HG02571 (cell line): ENCODE measurements around the gene RUNX1.

Experiments used
- ATAC-seq: cut with Tn5 transposase; IDR thresholded peaks from one replicate; pipeline ENCODE4 v1.9.1; 2021; ENCODE audit warnings: mild to moderate bottlenecking, moderate library complexity; ENCODE audit not compliant: unreplicated experiment

RUNX1 gene

DNA sequence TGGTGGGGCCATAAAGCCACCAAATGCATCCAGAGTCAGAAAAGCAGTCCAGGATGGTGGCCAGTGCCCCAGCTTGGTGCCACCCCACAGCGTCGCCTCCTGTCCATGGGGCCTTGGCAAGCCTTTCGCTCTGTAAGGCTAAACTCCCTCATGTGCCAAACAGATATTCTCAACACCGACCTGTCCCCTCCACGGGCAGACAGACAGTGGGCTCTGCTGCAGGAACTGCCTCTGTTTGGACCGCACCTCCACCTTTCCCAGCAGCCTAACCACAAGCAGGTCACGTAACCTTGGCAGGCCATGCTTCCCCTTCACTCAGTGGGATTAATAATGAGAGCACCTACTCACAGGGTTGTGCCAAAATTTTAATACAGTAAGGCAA, 11.7 kb downstream of the RUNX1 start:
- ATAC-seq: no peak

DNA sequence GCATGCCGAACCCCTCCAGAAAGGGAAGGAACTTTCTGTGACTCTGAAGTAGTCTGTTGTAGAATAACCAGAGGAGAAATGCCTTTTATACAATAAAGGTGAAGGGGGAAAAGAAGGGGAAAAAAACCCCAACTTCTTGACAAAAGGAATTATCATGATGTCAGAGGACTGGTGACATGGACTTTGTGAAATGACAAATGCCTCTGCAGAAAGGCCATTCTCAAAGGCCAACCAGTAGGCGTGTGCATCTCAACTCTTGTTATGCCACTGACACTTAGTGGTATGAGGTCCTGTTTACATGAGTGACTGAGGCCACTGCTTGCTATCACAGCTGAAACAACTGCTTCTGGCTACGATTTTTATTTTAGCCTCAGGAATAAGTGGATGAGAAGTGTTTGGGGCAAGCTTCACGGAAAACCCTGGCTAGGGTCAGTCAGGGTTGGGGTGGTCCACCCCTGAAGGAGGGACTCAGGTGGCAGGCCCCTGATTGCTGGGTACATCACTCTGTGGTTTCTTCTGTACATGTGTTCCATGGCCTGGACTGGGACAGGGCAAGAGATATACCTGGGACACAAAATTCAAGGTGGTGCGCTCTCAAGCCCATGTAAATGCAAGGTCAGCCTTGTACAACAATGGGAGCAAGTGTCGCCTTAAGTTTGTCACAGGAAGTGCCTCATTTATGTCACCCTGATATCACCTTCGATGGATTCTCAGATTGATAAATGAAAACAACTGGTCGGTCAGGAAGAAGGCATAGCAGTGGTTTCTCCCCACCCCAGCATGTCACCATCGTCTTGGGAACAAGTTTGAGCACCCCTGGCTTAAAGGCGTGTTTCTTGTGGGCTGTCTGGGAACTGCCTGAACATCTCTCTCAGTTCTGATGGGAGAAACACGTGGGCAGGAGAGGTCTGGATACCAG, 12.4 kb downstream of the RUNX1 start:
- no peak for ATAC-seq

DNA sequence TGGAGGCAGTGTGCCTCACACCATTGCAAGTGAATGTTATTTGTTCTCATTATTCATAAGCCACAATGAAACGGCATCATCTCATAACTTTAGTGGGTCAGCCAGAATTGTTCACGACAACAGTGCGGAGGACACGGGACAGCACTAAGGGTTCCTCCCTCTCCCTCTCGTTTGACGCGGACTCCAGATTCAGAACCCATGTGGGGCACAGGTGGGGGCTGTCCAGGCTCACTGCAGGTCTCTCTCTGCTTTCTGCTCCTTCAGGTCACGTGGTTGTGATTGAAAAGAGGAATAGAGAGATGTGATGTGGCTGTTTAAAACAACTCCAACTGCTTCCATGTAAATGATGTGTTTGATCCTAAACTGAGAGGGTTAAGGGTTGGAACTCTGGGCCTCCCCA, 13.5 kb downstream of the RUNX1 start:
- no peak for ATAC-seq

DNA sequence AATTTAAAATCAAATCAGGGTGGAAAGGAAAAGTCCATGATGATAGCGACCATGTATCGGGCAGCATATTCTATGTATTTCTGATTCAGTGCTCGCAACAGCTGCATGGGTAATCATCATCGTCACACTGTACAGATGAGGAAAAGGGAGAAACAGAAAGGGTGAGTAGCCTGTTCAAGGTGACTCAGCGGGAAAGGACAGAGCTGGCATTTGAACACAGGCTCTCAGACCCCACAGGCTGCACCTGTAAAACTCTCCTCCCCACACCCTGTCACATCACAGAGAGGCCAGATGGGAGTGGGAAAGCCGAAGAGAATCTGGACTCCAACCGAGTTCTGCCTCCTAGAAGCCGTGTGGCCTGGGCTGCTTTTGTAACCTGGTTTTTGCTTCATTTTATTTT, 14.0 kb downstream of the RUNX1 start:
- no peak for ATAC-seq

DNA sequence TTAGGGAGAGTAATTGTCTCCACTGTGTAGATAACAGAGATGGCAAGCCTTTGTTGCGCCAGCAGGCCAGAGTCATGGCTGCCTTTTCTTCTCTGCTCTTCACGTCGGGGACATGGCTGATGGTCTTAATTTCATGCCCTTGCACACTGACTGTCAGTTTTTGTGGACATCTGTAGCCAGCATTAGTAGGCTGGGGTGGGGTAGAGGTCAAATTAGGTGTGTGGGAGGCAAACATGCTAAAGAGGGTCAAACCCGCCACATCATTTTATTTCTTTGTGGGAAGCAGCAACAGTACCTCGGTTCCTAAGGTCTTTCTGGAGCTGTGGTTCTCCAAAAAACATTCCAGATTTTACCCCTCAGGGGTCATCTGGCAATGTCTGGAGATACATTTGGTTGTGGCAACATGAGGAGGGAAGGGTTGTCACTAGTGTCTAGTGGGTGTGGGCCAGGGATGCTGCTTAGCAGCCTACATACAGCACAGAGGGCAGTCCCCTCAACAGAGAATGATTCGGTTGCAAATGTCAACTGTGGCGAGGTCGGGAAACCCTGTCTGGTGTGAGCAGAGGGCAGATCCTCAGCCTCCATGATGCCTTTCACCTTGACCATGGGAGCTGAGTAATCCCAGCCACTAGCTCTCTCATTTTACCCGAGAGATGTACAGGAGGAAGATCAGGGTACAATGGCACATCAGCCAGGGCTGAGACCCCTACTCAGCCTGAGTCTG, 14.7 kb downstream of the RUNX1 start:
- ATAC-seq: no peak

DNA sequence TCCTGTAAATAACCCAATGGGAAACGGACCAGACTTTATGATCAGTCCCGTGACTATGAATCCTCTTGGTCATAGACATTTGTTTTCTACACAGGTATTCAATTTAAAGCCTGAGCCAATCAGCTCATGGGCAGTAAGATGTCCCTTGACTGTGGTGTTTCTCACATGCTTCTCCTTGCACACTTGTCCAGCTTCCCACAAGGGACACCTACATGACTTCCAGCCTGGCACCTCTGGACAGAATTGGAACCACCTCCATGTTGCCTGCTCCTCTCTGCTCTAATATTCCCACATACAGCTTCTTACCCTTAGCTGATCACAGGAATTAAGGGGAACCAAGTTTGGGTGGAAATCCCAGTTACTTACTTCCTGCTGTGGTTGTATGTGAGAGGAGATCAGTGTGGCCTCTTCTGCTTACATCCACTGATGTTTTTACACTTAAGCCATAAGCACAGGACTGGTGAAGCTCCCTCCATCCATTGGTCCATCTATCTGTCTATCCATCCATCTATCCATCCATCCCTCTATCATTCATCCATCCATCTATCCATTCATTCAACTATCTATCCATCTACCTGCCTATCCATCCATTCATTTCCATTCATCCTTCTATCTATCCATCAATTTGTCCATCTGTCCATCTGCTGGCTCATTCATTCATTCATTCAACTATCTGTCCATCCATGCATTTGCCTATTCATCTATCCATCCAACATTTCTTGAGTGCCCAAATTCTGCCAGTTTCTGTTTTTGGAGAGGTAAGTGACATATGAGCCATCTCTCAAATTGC, 16.4 kb downstream of the RUNX1 start:
- ATAC-seq: no peak

DNA sequence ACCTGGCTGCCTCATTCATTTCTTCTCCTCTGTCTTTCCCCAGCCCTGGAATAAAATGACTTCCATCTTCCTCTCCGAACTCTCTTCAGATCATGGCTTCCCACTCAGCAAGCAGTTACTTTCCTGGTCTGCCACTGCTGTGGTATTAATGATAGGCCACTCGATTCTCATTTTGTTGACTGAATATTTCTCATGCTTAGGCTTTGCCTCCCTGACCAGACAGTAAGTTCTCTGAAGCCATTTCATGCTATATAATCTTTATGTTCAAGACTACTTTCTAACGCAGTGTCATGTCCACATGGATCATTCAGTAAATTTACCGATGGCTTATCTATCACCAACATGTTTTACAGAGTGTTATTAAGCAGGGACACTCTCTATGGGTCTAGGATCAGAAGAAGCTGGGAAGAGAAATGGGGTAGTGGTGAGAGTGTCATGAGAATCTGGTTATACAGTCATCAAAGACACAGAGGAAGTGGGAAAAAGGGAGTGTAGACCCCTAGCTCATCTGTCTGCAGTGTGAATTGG, 20.6 kb downstream of the RUNX1 start:
- no peak for ATAC-seq

DNA sequence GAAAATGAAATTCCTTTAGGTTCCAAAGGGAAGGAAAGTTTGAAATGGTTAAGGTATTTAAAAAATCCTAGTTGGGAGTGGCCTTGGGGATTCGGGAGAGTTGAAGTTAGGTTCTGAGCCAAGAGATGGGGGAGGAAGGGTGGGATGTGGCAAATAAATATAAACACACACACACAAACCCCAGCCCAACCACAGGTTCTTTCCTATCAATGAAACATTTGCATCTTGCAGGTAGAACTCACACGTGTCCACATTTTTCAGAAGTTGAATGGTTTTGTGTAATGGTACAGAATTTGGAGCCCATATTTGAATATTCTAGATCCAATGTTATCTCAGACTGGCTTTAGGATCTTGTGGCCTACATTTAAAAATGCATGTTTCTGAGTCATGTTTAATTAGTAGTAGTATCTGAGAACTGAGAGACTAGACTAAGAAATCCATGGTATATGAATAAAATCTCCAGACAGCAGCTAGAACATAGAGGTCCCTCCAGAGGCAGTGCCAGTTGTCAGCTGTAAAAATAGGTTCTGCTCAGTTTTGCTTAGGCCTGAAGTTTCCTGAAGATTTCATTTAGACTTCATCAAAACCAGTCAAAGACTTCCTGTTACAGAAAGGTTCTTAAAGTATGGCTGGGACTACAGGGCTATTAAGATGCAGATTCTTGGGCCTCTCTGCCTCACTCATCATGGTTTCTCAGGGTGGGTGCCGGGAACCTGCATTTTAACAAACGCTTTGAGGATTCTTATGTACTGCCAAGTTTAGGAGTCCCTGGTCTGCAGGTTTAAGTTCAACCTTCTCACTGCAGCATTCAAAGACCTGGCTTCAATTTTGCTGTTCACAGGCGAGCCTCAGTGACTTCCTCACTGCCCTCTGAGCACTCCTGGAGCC, 21.3 kb downstream of the RUNX1 start:
- ATAC-seq: no peak

DNA sequence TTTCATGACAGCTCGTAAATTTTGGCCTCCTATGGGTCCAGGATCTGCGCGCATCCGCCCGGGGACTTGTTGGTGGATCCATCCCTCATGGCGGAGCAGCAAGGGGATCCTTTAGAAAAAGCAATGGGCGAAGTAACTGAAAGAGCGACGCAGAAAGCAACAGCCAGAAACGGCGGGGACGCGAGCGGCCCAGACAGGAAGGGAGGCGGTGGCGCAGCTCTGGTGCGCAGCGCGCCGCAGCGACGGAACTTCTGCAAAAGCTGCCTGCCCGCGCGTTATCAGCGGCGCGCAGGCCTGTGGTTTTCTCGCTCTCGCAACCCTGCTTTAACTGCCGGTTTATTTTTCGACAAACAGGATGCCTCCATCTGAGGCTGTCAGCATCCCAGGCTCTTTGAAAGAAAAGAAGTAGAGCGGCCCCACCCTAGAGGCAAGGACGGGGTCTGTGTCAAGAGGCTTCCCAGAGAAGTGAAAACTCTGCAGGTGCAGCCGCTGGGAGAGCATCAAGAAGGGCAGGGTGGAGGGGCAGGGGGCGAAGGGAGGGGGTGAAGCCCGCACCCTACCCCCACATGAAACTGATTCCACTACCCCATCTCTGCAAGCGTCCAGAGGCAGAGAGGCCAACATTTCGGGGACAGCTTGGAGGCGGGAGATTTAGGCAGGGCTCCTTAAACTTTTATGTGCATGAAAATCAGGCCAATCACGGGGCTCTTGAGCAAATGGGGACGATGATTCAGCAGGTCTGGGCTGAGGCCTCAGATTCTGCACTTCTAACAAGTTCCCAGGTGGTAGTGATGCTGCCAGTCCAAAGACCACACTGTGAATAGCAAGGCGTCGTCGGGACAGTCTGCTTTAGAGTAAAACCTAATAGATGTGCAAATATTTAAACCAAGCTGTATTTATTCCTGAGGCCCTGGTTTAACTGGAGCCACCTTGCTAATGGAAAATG, 22.2 kb downstream of the RUNX1 start:
- no peak for ATAC-seq

DNA sequence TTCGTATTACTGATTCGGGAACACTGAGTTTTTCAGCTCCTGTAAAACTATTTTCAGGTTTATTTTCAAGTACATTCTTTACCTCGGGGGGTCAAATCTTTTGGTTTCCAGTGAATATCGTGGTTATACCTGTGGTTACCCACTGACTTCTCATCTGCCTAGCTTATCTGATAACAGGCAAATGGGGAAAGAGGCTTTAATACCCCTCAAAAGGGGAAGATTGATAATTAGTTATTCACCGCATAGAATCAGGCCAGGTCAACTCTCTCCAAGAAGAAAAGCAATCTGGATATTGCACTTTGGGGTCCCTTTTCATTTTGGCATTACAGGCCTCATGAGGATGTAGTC, 23.0 kb downstream of the RUNX1 start:
- no peak for ATAC-seq

DNA sequence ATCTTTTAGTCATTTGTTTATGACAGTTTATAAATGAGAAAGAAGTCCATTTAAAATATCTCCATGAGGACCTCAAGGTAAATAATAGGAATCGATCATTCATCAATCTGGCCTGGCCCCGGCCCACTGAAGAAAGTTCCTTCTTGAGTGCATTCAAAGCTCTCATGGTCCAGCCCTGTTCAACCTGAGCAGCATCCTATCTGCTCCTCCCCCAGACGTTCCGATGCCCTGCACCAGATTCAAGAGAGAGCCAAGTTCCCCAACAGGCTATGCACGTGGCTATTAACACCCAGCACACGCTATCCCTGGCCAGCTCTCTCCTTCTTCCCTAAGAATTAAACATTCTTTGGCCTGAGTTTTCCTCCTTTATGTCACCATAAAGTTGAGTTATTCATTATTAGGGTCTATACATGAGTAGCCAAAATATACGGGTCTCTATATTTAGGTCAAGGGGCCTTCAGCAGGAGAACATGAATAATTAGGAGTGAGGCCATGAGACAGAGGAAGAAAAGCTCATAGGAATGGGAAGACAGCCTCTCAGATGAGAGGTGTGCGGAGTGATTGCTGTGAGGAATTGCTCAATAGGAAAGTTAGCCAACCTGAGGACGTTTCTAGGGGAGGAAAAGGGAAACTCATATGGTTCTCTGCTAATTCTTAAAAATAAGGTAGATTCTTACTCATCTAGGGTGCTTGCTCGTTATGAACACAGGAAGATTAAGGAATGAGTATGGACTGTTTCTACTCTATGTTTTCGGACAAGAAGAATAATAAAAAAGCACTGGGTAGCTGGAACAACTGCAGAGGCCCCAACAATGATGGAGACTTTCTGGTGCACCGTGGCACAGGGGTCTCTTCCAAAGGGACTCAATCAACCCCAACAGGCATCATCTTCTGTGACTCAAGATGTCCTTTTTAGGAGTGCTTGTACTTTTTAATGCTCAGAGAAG, 23.6 kb downstream of the RUNX1 start:
- no peak for ATAC-seq

DNA sequence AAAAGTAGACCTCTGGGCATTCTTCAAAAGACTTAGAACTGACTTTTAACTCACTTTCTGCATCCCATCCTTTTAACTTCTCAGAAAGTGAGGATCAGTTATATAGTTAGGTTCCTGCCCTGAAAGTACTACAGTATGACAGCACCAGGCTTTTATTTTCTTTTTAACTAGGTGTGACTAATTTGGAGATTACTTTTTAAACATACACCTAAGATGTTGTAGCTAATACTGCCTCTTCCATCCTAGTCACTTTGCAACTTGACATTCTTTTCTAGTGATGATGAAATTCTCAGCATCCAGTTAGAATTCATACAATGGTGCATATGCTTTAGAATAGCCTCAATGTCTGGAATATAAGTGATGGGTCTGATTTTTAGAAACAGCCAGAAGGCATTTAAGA, 24.6 kb downstream of the RUNX1 start:
- no peak for ATAC-seq

DNA sequence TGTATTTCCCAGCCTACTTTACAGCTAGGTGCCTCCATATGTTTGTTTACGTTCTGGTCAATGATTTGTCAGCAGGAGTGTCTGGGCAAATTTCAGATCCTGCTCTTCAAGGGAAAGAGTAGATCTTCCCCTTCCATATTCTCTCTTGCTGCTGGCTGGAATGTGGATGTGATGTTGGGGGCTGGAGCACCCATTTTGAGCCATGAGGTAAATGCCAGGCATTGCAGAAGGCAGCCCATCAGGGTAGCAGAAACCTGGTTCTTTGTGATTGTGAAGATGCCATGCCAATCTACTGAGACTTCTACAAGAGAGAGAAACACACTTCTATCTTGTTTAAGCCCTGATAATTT, 25.1 kb downstream of the RUNX1 start:
- ATAC-seq: no peak

DNA sequence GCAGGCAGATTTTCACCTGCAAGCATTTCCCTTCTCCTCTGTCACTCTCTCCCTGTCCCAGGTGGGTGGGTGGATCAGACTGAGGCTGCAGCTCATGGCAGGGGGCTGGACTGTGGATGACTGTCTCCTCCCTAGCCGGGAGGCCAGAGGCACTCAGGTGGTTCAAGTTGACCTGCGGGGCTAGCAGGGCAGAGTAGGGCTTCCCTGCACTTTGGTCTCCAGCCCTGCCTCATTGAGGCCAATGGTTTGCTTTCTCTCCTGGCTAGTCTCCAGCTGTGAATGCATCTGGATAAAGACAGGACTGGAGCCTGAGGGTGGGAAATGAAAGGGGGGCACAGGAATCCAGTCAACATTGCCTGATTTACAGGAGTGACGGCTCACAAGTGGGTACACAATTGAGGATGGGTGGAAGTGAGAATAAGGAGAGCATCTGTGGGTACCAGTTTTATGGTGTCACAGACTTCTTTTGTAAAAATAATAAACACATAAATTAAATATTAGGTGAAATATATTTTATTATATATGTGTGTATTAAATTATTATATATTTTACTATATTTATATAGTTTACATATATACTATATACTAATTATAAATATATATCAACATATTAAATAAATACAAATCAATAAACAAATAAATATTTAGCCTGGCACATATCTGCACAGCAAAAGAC, 25.6 kb downstream of the RUNX1 start:
- ATAC-seq: no peak

DNA sequence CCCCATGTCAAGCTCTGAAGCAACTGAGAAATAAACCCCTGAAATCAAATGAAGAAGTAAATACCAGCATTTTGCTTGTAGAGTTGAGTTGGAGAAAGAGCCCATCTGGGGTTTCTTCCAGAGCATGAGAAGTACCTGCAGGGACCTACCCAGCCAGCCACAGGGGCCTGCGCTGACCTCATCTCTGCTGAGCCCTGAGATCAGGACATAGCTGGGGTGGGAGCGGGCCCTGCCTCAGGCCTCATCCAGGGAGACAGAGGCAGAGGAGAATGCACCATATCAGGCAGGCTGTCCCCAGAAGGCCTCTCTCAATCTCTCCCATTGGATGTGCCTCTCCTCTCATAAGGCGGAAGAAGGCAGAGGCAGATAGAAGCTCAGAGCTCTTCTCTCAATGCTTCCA, 27.6 kb downstream of the RUNX1 start:
- no peak for ATAC-seq

DNA sequence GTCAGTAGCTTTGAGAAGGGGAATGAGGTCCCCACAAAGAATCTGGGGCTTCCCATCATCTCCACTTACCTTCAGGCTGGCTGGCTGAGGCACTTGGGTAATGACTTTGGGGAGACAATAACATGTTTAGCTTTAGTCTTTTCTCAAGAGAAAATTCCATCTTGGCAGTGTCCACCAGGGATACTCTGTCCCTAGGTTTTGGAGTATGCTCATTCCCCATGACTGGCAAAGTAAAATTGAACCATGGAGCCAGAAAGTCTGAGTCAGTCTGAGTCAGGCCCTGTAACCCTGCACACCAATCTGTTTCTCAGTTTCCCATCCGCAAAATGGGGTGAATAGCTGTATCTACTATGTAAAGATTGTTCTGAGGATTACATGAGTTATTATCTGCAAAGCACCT, 28.2 kb downstream of the RUNX1 start:
- no peak for ATAC-seq

DNA sequence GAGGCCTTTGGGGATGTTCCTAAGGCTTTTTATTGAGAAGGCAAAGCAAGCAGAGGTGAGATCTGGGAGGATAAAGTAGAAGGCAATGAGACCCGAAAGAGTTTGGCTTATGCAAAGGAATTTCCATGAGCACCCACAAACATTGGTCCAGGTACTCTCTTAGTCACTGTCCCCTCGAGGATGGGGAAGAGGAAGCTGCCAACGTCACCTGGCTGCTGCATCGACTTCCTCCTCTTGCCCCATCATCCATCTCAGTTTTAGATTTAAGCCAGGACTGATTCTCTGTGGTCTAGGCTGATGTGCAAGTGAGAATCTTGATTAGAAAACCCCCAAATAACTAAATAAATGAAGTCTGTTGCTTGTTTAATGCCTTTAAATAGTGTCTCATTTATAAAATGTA, 28.7 kb downstream of the RUNX1 start:
- no peak for ATAC-seq

DNA sequence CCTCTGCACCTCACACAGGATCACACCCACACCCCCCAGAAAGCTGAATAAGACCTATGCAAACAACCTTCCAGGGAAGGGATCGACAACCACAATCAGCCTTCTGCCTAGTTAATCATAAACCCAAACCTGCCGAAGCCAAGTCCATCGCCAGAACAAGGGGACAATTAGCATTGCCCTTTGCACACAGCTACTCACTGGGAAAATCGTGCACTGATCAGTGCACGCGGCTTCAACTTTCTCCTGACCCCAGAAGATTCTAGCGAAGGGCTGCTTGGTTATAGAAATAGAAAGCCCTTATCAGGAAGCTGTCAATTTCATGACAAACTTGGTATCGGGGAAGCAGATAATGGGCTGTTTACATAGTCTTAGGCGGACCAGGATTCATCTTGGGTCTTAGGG, 29.5 kb downstream of the RUNX1 start:
- ATAC-seq: no peak
